ENCODE results near the gene LIPT1.

Gene LIPT1

GRCh38 chr2:99200076-99200800, 45.5 kb downstream of the LIPT1 start:
- no peaks in the 10 kb centered on the region for H3K27me3 Mint-ChIP-seq
- H3K9me3 Mint-ChIP-seq: no peaks in the 10 kb centered on the region
- H3K4me1 Mint-ChIP-seq: no peaks in the 10 kb centered on the region
- H3K27ac Mint-ChIP-seq: peak overlapping the region in 1 of 2 donors; percentile 67
- ATAC-seq: no peak
- DNase-seq: no peak
- no peak overlapping the region for H3K4me3 Mint-ChIP-seq

- Mint-ChIP-seq H3K27ac (peak overlapping the region in 1 of 2 donors; percentile 19), H3K9me3 (peaks cover 0 to 6% of the 10 kb centered on the region in 2 donors), H3K27me3 (no peaks in the 10 kb centered on the region), H3K4me3 (no peak overlapping the region), H3K4me1 (no peaks in the 10 kb centered on the region)
- ATAC-seq: no peak
- no peak for DNase-seq
Observed at GRCh38 chr2:99201959-99202678, 47.4 kb downstream of the LIPT1 start.

- ATAC-seq (no peak), DNase-seq (no peak)
- Mint-ChIP-seq H3K4me1 (peaks cover 5% of the 10 kb centered on the region), H3K27me3 (no peaks in the 10 kb centered on the region), H3K4me3 (no peak overlapping the region), H3K27ac (no peak overlapping the region), H3K9me3 (peaks cover 0 to 6% of the 10 kb centered on the region in 2 donors)
Observed at GRCh38 chr2:99205491-99205890, 50.7 kb downstream of the LIPT1 start.

All from stimulated activated naive CD8-positive, alpha-beta T cell treated with anti-CD3 and anti-CD28 coated beads, Interleukin-15, amount 100 ng/mL, for 72 hours (primary cell).